NCI-H128 (cell line): ENCODE data around the gene FAM78B.

Experiments
- DNase-seq: peaks from one replicate; lab custom pipeline; 2025; ENCODE audit not compliant: unreplicated experiment; lab: John Stamatoyannopoulos, UW

The FAM78B gene

DNA sequence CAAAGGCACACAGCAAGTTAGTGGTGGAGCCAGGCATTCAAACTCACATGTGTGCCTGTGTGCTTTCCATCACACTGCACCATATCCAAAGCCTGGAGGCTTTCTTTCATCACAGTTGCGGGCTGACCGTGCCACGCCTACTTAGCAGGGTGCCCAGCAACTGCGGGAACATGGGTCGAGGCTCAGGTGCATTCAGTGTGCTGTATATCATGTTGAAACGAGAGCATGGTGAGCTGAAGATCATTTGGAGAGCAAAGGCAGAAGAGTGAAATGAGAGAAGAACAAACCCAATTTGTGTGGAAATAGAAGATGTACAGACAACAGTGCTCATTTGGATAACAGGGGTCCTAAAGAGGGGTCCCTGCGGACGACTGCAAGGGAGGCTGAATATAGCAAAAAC lies 46.5 kb downstream of the FAM78B start:
- DNase-seq, result no peak

DNA sequence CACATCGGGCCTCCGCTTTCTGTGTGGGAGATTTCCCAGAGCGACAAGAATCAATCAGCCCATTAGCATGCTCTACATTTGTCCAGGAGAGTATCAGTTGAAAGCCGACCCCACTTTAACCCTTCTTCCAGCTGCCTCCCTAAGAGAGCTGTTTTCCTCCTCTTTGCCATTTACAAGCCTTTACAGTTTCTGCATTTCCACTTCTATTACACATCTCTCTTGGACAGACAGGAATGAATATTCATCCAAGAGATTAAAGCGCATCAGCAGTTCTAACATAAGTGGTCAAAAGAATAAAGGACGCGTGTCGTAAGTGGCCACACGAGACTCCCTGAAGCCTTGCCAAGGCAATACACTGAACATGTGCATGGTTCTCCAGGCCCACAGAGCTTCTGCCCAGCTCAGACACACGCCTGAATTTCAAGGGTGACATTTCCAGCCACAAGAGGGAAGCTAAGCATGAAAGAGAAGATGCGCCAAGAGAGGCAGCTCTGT lies 47.3 kb downstream of the FAM78B start:
- no peak for DNase-seq

DNA sequence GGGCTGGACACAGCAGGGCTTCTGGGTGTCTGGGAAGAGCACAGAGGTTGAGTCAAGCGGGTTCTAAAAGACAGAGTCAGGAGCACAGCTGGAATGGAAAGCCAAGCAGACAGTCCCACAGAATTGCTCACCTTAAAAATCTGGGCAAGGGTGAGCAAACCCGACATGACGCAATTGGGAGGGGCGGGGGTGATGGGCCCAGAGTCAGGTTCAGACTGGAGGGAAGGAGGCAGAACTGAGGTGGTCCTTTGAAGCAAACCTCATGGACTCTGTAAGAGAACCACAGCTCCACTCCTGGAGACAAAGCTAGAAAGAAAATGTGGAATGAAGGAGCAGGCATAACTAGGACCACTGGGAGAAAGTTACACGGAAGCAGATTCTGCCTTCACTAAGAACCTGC lies 49.0 kb downstream of the FAM78B start:
- no peak for DNase-seq

DNA sequence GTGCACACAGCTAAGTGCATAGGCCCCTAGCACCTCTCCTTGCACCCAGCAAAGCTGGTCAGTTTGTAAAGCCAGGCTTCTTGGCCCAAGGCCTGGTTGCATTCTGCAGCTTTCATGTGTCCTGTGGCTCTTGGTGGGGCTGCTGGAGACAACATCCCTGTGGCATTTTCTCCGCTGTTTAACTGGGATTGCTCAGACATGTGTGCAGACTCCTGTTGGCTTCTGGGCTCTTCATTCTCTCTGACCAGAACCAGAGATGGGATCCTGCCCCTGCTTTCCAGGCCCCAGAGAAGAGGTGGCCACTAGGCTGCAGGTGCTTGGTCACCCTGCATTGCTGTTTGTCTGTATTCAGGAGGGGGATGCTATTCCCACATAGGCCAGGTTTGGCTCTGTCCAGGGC lies 50.8 kb downstream of the FAM78B start:
- no peak for DNase-seq

DNA sequence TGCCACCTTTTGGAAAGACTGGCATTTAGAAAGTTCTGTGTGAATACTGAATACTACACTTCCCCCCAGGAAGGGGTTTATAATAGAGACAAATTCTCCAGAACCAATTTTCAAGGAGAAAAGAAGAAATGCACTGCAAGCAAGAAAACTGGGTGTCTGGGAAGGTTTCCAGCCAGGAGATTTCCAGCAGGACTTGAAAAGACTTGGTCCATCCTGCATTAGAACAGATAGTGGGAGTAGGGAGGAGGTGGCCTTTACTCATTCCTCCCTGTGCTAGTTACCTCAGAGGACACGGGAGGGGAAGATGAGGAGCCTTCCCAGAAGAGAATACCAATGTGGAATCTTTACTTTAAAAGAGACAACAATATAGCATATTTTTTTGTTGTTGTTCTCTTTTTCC lies 52.4 kb downstream of the FAM78B start:
- DNase-seq, result no peak

DNA sequence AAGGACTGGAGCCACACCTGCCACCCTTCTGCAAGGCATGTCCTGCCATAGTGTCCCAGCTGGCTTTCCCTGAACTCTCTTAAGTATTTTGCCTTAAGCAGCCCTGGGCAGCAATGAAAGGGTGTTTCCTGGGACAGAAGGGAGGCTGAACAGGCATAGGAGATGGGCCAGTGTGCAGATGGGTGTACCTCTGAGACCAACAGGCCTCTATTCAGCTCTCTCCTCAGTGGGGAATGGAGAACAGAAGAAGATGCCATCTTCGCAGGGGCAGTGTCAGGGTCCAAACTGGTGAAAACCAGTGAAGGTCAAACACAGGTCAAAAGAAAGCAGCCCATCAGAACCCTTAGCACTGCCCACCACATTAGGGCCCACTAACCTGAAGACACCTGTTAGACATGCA lies 53.2 kb downstream of the FAM78B start:
- no peak for DNase-seq

DNA sequence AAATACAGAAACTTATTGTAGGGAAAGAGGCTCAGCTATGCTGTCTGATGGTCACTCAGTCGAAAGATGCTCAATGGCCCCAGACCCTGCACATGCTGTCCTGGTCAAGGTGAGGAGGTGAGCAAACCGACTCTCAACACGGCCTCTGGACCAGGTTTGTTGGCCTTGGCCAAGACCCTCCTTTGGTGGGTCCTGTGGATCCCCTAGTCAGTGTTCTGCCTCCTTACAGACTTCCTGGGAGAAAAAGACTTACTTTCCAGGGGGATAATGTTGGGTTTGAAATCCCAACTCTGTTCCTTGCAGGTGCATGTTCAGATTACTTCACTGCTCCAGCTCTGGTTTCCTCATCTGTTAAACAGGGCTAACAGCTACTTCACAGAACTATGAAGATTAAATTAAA lies 53.8 kb downstream of the FAM78B start:
- no peak for DNase-seq

DNA sequence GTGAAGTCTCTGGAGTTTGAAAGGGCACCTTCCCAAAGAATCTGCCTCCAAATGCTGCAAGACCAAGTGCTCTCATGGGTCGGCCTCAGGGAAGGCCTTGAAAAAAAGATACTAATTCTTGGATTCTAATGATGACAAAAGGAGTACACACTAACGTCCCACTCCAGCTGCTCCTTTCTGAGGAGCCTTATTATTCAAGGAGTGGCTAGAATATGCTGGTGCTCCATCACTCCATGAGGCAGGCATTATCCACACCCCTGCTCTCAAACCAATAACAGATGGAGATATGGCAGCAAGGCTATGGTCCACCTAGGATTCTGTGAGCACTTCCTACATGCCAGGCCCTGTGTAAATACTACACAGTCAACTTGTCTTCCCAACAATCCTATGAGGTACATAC lies 54.4 kb downstream of the FAM78B start:
- DNase-seq, result no peak

DNA sequence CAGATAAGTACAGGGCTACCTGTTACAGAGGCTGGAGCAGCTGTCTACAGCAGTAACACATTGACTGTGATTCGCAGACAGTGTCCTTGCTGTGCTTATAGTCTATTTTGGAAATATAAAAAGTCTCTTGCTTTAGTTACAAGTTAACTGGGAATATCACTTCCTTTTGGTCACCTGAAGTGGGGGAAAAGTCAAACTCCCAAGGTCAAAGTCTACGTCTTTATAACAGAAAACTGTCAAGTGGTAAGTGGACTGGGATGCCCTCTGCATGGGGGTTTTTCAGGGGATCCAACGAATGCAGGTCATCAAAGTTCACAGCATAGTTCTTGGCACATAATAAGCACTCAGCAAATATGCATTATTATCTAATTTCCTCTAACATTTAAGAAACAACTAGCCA lies 55.4 kb downstream of the FAM78B start:
- DNase-seq, result no peak

DNA sequence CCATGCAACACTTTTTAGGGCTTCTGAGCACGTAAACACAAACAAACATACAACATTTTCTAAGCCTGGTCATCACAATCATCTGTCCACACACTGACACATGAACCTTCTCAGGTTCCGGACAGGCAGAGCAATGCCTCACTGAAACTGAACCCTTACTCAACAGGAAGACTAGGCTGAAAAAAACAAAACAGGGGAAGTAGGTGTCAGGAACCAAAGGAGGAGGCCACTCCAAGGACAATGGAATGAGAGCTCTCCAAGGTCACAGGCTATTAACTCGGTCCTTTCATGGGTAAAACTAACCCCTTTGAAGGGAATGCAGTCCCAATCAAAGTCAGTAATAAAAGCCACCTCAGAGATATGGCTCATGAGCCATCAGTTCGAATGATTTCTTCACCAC lies 76.6 kb downstream of the FAM78B start:
- no peak for DNase-seq

DNA sequence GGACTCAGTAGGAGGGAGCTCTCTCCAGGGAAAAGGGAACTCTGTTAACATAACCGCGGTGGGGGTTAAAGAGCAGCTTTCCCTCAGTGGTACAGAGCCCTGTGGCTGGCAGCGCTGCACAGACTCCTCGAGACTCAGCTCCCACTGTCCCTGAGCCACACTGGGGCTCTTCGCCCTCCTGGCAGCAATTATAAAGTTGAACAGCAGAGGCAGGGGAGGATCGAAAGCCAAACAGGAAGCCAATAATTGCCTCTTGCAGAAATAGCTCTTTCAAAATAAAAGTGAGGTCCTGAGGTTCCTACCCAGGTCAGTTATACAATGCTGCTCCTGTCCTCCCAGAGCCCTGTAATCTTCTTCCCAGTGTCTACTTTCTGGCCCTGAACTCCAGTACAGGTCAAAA lies 77.0 kb downstream of the FAM78B start:
- no peak for DNase-seq

DNA sequence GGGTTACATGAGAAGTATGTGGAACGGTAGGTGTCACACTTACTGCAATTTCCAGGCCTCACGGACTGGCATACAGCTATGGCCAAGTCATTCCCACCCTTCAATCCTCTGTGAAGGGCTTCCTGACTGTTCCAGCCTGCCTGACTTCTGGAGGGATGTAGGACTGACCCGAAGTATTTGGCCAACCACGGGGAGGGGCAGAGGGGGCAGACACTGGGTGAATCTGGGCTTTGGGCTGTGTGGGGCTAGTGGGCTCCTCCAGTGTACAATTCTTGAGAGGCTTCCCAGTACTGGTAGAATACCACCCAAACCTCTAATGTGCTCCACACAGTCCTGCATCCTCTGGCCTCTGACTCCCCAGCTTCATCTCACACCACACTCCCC lies 78.2 kb downstream of the FAM78B start:
- no peak for DNase-seq

DNA sequence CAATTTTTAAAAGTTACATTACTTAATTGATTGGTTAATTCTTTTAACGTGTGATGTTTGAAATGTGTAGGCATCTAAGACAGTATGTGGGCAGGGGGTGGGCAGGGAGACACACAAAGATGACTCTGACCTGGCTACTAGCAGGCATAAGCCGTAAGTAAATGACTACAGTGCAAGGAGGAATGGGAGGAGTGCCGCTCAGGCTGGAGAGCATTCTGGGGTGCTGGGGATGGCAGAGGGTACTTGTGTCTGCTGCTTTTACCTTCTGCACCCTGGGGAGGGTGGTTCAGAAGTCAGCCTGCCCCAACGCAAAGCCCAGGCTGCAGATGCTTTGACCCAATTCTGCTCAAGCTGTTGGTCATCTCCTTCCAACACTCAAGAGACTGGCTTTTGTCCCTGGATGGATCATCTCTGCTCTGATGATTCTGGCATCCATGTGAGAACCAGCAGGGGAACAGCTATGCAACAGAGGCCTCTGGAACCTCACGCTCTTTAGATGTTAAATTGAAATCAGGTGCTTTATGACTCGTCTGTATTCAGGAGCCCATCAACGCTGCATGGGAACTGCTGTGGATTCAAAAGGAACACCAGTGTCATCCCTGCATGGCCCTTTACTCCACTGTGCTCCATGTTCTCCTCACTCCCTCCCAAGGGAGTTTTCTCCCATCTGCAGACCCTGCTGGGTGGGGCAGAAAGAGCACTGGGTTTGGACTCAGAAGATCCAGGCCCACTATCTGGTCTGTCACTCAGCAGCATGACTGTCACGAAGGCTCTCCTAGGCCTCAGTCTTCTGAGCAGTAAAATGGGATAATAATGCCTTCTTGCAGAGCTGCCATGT lies 78.8 kb downstream of the FAM78B start:
- DNase-seq, result no peak

DNA sequence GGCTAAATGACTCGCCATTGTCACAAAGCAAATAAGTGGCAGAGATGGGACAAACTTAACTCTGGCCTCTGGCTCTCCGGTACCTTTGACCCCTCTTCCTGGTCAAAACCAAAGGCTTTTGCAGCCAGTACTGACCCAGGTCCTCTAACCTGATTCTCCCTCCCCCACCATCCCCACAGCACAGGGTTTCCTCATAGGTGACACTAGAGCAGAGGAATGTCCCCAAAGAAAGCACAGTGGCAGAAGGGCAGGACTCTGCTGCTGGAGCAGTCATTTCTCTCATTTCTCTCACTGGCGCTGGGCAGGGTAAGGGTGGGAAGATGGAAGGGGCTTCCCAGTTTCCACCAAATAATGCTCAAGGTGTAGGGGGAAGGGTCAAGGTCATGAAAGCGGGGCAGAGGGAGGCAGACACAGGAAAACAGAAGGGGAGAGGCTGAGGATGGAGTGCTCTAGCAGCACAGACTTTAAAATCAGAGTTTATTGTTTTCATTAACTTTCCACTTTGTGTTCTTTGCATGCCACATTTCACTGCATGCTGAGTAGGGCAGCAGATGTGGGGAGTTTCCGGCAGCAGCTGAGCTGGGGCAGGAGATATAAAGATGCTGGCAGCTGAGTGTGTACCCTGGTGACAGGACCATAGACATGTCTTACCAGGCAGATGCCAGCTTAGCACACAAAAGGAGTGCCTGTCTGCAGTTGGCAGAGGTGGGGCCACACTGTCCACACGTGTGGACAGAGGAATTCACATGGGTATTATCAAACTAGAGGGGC lies 80.5 kb downstream of the FAM78B start:
- DNase-seq, result no peak

DNA sequence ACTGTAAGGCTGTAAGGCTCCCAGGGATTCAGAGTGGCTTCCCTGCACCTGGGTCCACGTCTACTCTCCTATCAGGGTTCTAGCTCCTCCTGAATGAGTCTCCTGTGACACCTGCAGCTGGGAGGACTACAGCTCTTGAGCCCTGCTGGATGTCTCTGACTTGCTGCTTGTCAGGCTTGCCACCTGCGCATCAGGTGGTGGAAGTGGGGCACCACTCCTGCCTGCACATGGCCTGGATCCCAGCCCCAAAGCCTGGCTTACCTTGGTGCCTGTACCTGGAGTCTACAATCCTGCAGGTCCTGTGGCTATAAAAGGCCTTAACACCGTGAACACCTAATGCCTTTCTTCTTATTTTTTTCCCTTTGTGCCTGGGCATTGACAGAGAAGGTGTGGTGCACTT lies 82.2 kb downstream of the FAM78B start:
- DNase-seq, result no peak

DNA sequence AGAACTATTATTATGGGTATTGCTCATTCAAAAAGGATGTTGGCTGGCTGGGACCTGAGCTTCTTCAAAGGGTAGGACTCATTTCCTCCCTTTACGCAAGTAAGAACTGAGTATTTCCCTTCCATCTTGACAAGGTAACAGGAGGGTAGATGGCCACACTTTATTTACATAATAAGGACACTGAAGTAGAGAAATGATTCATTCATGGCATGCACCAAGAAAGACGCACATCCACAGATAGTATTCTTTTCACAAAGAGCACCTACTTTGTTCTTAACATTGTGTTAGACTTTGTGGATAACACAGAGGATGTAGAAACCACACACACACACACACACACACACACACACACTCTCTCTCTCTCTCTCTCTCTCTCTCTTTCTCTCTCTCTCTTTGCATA lies 82.9 kb downstream of the FAM78B start:
- DNase-seq, result no peak

DNA sequence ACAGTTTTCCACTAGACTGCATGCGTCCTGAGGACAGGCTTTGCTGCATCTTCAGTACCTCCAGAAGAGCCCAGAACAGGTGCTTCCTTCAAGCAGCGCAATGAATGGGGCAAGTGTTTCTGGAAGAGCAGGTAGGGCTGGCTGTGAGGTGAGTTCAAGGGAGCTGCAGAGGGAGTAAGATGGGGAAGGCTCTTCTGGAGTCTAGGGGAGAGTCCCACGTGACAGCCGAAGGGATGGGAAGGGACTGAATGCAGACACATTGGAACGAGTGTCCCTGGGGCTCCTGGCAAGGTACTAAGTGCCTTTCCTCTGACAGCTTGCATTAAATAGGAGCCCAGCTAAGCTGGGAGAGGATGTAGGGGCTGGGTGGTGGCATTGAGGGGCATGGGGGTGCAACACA lies 84.2 kb downstream of the FAM78B start:
- no peak for DNase-seq

DNA sequence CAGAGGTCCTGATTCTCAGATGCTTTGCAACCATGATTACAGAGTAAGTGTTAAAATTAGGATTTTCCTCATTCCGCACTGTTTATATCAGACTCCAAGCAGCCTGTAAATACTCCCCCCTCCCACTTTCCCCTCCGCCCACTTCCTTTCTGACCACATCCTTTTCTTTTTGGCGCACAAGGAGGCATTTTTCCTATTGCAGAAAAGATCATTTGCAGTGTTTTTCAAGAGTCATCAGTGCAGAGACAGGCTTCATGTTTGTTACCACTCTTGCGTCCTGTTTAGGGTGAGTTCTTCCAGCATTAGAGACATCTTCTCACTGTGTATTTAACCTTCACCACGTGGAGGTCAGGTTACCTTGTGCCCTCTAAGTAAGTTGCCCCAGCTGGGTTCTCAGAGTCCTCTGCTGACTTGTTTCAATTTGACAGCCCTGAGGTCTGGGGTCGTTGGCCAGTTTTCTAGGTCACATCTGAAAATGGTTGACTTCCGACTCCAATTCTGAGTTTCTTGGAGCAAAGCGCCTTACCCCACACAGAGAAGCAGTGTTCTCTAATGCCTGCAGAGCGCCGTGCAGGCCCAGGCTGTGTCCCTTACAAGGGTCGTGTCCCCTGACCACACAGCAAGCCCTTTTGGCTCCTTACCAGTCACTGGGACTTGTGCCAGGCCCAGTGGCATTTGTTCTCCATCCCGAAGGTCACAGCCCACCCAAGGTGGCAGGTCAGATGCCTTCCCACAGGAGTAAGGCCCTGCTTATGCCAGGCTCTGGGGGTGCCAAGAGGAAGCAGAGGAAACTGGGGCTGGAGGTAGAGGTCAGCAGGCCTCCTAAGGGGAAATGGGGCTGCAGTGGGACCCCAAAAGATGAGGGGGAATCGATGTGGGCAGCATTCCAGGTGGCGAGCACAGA lies 85.6 kb downstream of the FAM78B start:
- no peak for DNase-seq

DNA sequence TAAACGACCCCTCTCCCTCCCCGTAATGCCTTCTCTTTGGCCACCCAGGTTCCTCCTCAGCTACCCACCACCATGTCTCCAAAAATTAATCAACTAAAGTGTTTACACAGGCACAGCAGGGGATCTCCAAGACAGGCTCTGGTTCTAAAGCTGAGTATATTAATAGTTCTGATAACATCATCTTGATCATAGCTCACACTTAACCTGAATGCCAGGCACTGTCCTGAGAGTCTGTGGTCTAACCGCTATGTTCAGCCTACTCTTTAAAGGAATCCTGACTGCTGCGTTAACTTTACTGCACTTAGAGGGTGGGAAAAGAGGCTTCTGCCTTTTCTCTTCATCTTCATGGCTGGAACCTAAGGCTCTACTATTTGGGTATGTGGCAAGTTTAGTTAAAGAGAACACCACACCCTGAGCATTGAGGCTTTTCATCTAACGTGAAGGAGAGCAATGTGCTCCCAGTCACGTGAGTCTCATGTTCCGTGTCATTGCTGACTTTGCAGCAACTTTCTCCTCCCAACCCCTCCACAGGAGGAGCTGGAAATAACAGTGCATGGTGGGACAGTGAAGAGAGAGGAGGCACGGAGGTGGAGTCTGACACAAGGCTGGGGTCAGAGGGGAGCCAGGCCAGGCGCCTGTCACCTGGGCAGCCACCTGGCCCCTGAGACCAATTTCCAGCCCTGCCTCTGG lies 86.4 kb downstream of the FAM78B start:
- no peak for DNase-seq

DNA sequence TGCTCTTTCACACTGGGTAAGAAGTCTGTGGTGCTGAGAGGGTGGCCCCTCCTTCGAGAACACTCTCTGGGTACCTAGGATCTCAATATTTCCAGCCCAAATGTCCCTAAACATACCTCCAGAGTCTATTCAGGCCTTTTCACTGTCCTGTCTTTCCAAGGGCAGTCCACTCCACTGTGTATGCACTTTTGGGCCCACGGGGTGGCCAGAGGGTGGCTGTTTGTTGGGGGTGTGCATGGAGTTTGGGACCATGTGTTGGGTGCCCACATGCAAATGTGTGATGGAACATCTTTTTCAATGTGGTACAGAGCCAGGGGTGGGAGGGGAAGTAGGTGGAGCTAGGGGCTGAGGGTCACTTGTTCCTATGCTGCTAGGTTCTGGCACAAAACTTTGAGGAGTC lies 87.5 kb downstream of the FAM78B start:
- DNase-seq, result no peak

DNA sequence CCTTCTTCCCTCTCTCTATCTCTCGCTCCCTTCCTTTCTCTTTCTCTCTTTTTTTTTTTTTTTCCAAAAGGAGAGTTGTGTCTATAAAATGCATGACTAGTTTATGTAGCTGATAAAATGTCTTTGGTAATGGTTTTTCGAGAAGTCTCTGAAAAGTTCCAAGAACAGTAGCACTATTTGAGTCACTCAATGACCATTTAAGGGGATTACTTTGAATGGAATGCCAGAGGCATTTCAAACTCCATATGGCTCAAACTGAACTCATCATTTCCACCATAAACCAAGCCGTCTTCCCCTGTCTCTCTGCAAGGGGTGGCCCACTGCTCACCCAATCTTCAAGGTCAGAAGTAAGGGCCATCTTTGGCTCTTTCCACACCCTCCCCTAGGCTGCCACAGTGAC lies 93.3 kb downstream of the FAM78B start:
- DNase-seq, result no peak
